ENCODE data around the gene CPNE2.

Gene CPNE2

GRCh38 chr16:57072616-57073275, 19.6 kb upstream of the CPNE2 start:
- in situ Hi-C loops (cut with HindIII; ENCODE audit: low pct_unique_long_range_greater_than_20kb, low sequenced_read_pairs), result no loop called here
- no peak for TF ChIP-seq JUND (IDR thresholded peaks at IDR 0.05; ENCODE audit: low read depth)

GRCh38 chr16:57077714-57078113, 14.7 kb upstream of the CPNE2 start:
- TF ChIP-seq JUND (IDR thresholded peaks at IDR 0.05; ENCODE audit: low read depth), result no peak
- in situ Hi-C loops (cut with HindIII; ENCODE audit: low pct_unique_long_range_greater_than_20kb, low sequenced_read_pairs), result no loop called here
- DNase-seq (ENCODE audit: low read depth in 1 of 2, low spot score in 1 of 2), result no peak

More at GRCh38 chr16:57072616-57073275, 19.6 kb upstream of the CPNE2 start:
- no peak for DNase-seq (ENCODE audit: low read depth in 1 of 2, low spot score in 1 of 2)

GRCh38 chr16:57081744-57082143, 10.6 kb upstream of the CPNE2 start:
- TF ChIP-seq JUND (IDR thresholded peaks at IDR 0.05; ENCODE audit: low read depth), result no peak
- DNase-seq (ENCODE audit: low read depth in 1 of 2, low spot score in 1 of 2), result no peak
- in situ Hi-C loops (cut with HindIII; ENCODE audit: low pct_unique_long_range_greater_than_20kb, low sequenced_read_pairs), result no loop called here

- DNase-seq (ENCODE audit: low read depth in 1 of 2, low spot score in 1 of 2), result no peak
- no peak for TF ChIP-seq JUND (IDR thresholded peaks at IDR 0.05; ENCODE audit: low read depth)
- in situ Hi-C loops (cut with HindIII; ENCODE audit: low pct_unique_long_range_greater_than_20kb, low sequenced_read_pairs), result no loop called here
Measured at GRCh38 chr16:57082664-57083063, 9.7 kb upstream of the CPNE2 start.

GRCh38 chr16:57083485-57084126, 8.8 kb upstream of the CPNE2 start:
- TF ChIP-seq JUND (IDR thresholded peaks at IDR 0.05; ENCODE audit: low read depth), result no peak
- in situ Hi-C loops (cut with HindIII; ENCODE audit: low pct_unique_long_range_greater_than_20kb, low sequenced_read_pairs), result no loop called here
- no peak for DNase-seq (ENCODE audit: low read depth in 1 of 2, low spot score in 1 of 2)

GRCh38 chr16:57084257-57084770, 8.1 kb upstream of the CPNE2 start:
- TF ChIP-seq JUND (IDR thresholded peaks at IDR 0.05; ENCODE audit: low read depth), result no peak
- DNase-seq (ENCODE audit: low read depth in 1 of 2, low spot score in 1 of 2), result peak; percentile 58 to 61
- in situ Hi-C loops (cut with HindIII; ENCODE audit: low pct_unique_long_range_greater_than_20kb, low sequenced_read_pairs), result no loop called here

- TF ChIP-seq JUND (IDR thresholded peaks at IDR 0.05; ENCODE audit: low read depth), result no peak
- in situ Hi-C loops (cut with HindIII; ENCODE audit: low pct_unique_long_range_greater_than_20kb, low sequenced_read_pairs), result no loop called here
- DNase-seq (ENCODE audit: low read depth in 1 of 2, low spot score in 1 of 2), result no peak
Measured at GRCh38 chr16:57084996-57085395, 7.4 kb upstream of the CPNE2 start.

- in situ Hi-C loops (cut with HindIII; ENCODE audit: low pct_unique_long_range_greater_than_20kb, low sequenced_read_pairs), result no loop called here
- TF ChIP-seq JUND (IDR thresholded peaks at IDR 0.05; ENCODE audit: low read depth), result no peak
- DNase-seq (ENCODE audit: low read depth in 1 of 2, low spot score in 1 of 2), result no peak
Measured at GRCh38 chr16:57087003-57087402, 5.4 kb upstream of the CPNE2 start.

- TF ChIP-seq JUND (IDR thresholded peaks at IDR 0.05; ENCODE audit: low read depth), result no peak
- in situ Hi-C loops (cut with HindIII; ENCODE audit: low pct_unique_long_range_greater_than_20kb, low sequenced_read_pairs), result no loop called here
- no peak for DNase-seq (ENCODE audit: low read depth in 1 of 2, low spot score in 1 of 2)
Measured at GRCh38 chr16:57089406-57089805, 3.0 kb upstream of the CPNE2 start.

- no peak for DNase-seq (ENCODE audit: low read depth in 1 of 2, low spot score in 1 of 2)
- no peak for TF ChIP-seq JUND (IDR thresholded peaks at IDR 0.05; ENCODE audit: low read depth)
- in situ Hi-C loops (cut with HindIII; ENCODE audit: low pct_unique_long_range_greater_than_20kb, low sequenced_read_pairs), result no loop called here
Measured at GRCh38 chr16:57091200-57091974, 996 bp upstream of the CPNE2 start.

GRCh38 chr16:57092786-57093411, 516 bp downstream of the CPNE2 start:
- in situ Hi-C loops (cut with HindIII; ENCODE audit: low pct_unique_long_range_greater_than_20kb, low sequenced_read_pairs), result no loop called here
- no peak for TF ChIP-seq JUND (IDR thresholded peaks at IDR 0.05; ENCODE audit: low read depth)
- DNase-seq (ENCODE audit: low read depth in 1 of 2, low spot score in 1 of 2), result peak; percentile 10 to 41
